Measurements from ENCODE around the gene PSPN.
"Not testable (repeated sequence)": the region's sequence is repeated elsewhere in the genome, so short reads cannot be mapped to it uniquely, and the experiment has no call there.

Gene PSPN

GRCh38 chr19:6402837-6403608 is 27.3 kb upstream of the PSPN start:
- DNase-seq, result no peak

- DNase-seq, result no peak
Observed at GRCh38 chr19:6402058-6402457, 26.3 kb upstream of the PSPN start.

- DNase-seq, result not testable (repeated sequence)
Observed at GRCh38 chr19:6400062-6400944, 24.6 kb upstream of the PSPN start.

GRCh38 chr19:6396305-6396704 is 20.6 kb upstream of the PSPN start:
- no peak for DNase-seq

GRCh38 chr19:6394831-6395230 is 19.1 kb upstream of the PSPN start:
- no peak for DNase-seq

- DNase-seq, result peak; percentile 77 to 80
Observed at GRCh38 chr19:6393983-6394412, 18.3 kb upstream of the PSPN start.

GRCh38 chr19:6393074-6393982 is 17.6 kb upstream of the PSPN start, which contains the start of gene GTF2F1:
TSS of gene GTF2F1 (minus strand) at chr19:6393164. CDS start at chr19:6392995, 169 bp downstream.
- DNase-seq, result peak; percentile 95 to 97

- no peak for DNase-seq
Observed at GRCh38 chr19:6392221-6393073, 16.7 kb upstream of the PSPN start.

GRCh38 chr19:6387372-6387771 is 11.6 kb upstream of the PSPN start:
- DNase-seq, result no peak

GRCh38 chr19:6384381-6384780 is 8.6 kb upstream of the PSPN start:
- no peak for DNase-seq

- DNase-seq, result no peak
Observed at GRCh38 chr19:6383188-6383587, 7.5 kb upstream of the PSPN start.

- no peak for DNase-seq
Observed at GRCh38 chr19:6381030-6381750, 5.5 kb upstream of the PSPN start.

- DNase-seq, result no peak
Observed at GRCh38 chr19:6379744-6380143, 4.0 kb upstream of the PSPN start.

- no peak for DNase-seq
Observed at GRCh38 chr19:6378486-6378885, 2.8 kb upstream of the PSPN start.

GRCh38 chr19:6378041-6378440 is 2.3 kb upstream of the PSPN start:
- no peak for DNase-seq

GRCh38 chr19:6376512-6377190 is 918 bp upstream of the PSPN start:
- DNase-seq, result no peak

GRCh38 chr19:6374711-6375410 is 872 bp downstream of the PSPN start:
- no peak for DNase-seq

- DNase-seq, result no peak
Observed at GRCh38 chr19:6374161-6374709, 1.5 kb downstream of the PSPN start.

- no peak for DNase-seq
Observed at GRCh38 chr19:6373813-6374108, 2.0 kb downstream of the PSPN start.
